NCI-H146 treated with DMSO at 0.1 percent for 48 hours (cell line): ENCODE data around the gene TMEM207.

Experiments used
- DNase-seq: peaks from one replicate; lab custom pipeline; 2025; ENCODE audit not compliant: unreplicated experiment; lab: John Stamatoyannopoulos, UW

The TMEM207 gene

DNA sequence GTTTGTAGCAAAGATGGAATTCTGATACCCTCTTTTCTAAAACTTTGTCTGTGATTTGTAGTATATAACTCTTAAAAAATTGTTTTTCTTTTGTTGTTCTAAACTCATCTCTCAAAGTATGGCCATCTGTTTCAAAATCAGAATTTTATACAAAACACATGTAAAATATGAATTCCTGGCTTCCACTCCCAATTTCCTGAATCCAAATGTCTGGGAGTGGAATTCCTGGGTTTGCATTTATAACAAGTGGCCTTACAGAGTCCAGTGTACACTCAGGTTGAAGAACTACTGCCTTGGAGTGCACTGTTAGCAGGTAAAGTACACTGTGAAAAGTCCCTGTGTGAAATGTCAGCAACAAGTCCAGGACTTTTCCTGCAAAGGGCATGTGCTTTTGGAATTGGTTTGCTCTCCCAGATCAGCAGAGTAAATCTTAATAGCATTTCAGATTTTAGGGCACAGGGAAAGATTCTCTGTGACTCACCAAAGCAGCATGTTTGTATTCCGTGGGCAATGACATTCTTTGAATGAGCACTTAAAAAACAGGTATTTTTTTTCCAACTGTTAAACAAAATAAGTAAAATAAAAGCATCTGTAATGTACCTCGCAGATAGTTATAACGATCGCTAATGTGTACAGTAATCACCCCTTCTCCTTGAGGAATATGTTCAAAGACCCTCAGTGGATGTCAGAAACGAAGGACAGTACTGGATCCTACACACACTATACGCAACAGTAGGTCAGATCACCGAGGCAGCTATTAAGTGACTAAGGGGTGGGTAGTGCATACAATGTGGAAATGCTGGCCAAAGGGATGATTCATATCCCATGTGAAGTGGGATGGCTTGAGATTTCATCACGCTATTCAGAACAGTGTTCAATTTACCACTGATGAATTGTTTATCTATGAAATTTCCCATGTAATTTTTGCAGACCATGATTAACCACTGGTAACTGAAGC lies 63.7 kb downstream of the TMEM207 start:
- no peak for DNase-seq

- peak; percentile 93 for DNase-seq
Observed at GRCh38 chr3:190384309-190384756, 65.4 kb downstream of the TMEM207 start.

- no peak for DNase-seq
Observed at GRCh38 chr3:190382082-190382481, 67.6 kb downstream of the TMEM207 start.

- no peak for DNase-seq
Observed at GRCh38 chr3:190381441-190381840, 68.3 kb downstream of the TMEM207 start.

DNA sequence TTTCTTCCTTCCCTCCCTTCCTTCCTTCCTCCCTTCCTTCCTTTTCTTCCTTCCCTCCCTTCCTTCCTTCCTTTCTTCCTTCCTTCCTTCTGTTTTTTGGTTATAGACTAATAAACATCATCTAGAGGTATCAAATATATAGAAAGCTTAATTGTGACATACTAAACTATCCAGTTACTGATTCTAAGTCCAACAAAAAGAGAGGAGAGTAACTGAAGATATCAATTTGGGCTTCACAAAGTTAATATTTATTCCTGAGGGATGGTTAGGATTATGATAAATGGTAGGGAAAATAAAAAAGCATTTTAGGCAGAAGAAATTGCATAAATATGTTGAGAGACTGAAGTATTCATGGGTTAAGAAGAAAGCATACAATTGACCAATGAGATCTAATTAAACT lies 69.5 kb downstream of the TMEM207 start:
- DNase-seq = no peak
